HG03457 (cell line): ENCODE results near the gene TRIM66.

Experiments
- ATAC-seq: cut with Tn5 transposase; IDR thresholded peaks from one replicate; pipeline ENCODE4 v1.9.1; 2021; ENCODE audit warnings: moderate number of reproducible peaks; ENCODE audit not compliant: unreplicated experiment

TRIM66 gene

DNA sequence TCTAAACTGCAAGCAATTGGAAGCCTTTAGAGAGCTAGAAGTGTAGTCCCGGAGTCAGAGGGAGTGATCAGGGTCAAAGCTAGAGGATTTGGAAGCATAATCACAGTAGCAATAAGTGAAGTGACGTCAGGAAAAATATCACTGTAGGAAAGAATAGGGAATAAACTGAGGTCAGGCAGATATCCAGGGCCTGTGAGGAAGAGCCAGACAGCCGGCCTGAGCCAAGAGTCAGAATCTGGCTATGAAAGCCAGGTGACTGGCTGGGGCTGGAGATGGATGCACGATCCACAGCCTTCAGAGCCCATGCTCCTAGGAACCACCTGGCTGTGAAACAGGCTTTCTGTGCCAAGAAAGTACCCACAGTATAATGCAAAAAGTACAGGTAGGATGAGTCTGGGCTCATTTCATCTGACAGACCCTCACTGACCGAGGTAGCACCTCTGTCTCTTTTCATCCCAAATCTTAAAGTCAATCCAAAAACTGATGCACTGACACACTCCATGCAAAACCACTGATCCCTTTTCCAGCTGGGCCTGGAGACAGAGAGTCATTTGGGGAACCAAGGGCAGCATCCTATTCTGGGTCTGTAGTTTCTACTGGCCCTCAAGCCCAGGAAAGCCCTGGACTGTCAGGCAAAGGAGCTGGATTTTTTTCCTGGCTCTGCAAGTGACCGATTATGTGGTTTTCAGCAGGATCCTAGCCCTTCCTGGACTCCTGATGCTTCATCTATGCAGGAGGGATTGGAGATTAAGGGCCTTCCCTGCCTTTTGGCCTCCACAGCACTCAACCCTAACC lies 21.3 kb downstream of the TRIM66 start:
- no peak for ATAC-seq

DNA sequence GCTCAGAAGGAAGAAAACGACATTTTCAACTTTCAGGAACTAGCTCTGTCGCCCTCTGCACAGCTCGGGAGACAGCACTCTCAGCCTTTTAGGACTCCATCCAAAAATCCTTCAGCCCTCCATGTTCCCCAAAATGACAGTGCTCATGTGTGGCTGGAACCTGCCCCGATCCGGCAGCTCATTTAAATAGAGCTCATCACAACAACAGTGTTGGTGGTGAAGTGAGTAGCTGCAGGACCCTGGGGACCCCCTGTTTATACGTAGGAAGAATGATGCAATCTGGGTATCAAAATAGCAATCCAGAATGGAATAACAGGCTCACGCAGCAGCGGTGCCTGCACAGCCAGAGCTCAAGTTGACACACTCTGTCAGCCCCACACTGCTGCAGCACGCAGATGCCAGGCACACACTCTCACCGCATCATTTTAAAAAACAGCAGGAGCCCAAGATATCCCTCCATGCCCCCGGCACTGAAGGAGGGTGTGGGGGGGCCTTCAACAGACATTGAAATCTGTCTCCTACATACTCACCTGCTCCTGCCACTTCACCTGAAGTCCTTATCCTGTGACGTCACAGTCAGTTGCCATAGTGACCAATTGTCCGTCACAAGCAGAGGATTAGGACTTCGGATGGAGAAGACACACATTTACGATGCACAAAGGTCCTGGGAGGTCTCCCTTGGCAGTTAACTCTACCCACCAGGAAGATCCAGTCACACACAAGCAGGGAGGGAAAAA lies 24.0 kb downstream of the TRIM66 start:
- ATAC-seq: no peak

DNA sequence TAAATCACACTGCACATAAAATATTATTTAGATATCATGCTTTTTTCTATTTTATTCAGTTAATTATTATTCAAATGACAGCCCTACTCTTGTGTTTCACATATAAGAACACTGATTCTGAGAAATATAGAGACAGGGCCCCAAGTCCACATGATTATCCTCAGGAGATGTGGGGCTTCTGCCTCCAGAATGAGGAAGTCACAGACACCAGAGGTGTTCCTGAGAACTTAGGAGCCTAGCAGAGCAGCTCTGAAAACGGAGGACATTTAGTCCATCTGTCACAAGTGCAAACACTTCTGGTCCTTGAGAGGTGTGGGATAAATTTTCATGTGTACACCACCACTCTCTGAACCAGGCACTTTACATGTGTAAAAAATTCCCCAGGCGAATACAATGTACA lies 26.2 kb downstream of the TRIM66 start:
- no peak for ATAC-seq

DNA sequence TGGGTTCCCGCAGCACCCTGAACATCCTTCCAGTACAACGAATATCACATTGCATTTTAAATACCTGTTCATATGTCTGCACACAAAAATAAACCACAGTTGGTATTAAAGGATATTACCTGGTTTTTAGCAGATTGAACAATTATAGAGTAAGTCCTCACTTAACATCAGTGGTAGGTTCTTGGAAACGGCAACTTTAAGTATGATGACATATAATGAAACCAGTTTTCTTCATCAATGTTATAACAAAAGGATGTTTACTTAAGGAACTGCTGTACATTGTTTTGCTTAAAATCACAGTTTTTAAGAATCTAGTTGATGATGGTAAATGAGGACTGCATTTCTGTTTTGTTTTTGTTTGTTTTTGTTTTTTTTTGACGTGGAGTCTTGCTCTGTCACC lies 28.0 kb downstream of the TRIM66 start:
- ATAC-seq: no peak

DNA sequence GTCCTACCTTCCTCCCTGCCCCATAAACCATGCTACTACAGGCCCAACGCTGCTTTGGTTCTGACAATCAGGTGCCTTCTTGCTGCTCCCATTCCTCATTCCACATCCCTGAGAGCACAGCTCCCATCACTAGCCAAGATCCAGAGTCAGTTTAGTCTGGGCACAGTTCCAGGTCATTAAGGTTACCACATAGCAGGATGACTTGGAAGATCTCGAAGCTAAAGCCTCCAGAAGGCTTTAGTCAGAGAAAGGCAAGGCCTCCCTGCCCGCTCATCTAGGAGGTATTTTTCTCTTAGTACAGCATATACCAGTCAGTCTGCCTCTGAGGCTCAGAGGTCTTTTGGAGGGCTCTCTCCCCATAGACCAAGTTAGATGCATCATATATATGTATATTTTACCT lies 30.3 kb downstream of the TRIM66 start:
- ATAC-seq: no peak

DNA sequence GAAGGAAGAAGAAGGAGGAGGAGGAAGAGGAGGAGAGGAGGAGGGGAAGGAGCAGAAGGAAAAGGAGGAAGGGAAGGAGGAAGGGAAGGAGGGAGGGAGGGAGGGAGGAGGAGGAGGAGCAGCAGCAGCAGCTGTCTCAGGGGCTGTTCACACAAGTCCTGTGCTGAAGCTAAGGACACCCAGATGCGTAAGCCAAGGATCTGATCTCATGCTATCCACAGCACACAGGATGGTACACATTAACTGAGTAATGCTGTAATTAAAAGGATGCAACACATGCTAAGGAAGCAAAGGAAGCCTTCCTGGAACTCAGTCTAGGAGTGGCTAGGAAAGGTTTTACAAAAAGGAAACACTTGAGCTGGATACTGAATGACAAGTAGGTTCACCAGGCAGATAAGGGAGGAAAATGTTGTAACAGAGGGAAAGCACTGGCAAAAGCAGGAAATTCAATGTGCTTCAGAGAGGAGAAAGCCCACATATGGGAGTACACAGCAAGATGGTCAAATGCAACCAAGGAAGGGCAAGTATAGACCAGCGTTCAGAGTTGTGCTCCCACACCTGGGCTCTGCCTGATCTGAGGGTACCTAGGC lies 32.0 kb downstream of the TRIM66 start:
- ATAC-seq: no peak

DNA sequence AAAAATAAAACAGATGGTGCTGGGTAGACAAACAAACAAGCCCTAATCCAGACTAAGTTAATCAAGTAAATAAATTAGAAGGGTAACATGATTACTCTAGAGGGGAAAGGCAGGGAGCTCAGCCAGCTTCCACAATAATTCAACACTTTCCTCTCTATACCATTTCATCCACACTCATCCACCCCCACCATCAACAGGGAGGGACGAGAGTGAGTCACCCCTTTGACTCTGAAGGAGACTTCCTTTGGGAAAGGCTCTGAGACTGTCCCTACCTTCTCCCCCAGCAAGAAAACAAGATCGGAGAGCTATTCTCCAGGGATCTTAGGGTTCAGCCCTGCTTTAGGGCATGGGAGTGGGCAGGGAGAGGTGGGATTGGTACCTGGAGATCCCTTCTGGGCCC lies 33.1 kb downstream of the TRIM66 start:
- no peak for ATAC-seq

DNA sequence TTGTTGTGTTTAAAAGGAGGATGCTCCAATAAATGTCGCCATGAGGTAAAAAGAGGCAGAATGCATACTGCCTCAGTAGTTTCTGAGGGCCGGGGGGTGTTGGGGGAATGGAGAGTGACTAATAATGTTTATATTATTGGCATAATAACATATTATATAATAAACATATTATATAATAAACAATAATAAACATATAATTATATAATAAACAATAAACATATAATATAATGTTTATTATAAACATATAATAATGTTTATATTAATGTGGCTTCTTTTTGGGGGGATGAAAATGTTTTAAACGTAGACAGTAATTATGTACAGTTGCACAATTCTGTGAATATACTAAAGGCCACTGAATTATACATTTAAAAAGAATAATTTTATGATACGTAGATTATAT lies 35.6 kb downstream of the TRIM66 start:
- no peak for ATAC-seq

DNA sequence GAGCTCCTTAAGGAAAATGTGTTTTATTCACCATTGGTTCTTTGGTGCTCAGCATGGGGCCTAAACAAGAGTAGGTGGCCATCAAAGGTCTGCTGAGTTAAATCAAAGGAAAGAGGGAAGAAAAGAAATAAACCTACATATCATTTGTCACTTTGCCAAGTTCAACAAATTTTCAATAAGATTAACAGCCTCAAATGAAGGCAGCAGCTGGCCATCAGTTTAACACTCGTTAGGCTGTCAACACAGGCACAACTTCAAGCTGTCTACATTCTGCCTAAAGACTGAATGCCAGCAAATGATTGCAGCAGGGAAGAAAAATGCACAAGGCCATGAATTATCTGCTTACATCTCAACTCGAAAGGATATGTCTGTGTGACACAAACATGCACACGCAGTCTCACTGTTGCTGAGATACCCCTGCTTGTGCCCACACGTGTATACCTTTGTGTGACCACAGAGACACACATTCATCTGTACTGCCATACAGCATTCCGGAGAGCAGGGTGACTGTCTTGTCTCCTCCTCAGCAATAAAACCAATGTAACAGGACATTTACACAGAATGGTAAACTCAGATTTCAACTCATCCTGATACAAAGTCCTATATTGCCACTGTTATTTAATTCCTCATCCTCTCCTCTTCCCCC lies 40.1 kb downstream of the TRIM66 start:
- no peak for ATAC-seq

DNA sequence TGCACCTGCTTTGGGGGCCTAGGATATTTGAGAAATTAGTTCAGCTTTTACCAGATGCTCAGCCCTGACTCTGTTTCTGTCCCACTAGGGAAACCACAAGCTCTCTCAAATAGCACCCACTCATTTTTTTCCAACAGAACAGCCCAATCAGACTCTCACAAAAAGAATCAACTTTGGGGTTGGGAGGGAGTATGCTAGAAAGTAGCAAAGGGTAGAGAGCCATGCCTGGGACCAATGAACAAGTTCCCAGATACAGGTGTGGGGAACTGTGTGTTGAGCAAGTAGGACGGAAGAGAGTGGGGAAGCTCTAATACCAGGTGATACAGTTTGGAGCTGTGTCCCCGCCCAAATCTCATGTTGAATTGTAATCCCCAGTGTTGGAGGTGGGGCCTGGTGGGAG lies 41.1 kb downstream of the TRIM66 start:
- ATAC-seq: no peak

DNA sequence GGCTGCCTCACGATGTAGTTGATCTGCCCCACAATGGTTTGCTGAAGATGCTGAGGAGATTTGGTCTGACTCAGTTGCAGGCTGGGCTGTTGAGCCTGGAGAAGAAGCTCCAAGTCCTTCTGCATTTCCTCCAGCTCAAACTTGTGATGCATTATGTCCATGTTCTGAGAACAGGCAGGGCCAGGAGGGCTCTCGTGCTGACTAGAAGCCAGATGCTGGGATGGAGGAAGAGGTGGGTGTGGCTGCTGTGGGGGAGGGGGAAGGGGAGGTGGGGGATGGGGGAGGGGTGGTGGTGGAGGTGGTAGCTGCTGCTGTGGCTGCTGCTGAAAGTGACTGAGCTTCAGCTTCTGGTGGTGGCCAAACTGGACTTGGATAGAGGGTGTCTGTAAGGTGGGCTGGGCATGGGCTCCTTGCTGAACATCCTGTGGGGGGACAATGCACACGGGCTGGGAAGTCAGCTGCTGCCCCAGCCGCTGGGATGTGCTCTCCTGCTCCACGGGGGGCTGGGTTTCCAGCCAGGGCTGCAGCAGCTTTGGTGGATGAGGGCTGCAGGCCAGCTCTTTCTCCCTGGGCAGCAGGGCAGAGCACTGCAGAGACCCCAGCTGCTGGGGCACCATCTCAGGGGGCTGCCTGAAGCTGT lies 42.1 kb downstream of the TRIM66 start:
- no peak for ATAC-seq

DNA sequence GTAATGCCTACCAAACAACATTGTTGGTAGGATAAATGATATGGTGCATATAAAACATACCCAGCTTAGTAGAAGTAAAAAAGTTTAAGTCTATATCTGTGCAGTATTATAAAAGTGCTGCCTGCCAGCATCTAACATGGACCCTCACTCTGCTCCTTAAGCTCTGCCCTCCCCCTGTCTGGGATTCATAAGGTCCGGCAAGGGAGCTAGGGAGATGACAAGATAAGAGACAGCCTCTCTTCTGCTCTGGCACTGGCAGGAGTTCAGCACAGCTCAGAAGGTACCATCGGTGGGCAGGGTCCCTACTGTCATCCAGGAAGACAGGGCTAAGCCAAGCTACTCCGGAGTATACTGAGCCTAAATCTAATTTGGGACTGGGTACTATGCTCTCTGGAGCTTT lies 42.8 kb downstream of the TRIM66 start:
- no peak for ATAC-seq

DNA sequence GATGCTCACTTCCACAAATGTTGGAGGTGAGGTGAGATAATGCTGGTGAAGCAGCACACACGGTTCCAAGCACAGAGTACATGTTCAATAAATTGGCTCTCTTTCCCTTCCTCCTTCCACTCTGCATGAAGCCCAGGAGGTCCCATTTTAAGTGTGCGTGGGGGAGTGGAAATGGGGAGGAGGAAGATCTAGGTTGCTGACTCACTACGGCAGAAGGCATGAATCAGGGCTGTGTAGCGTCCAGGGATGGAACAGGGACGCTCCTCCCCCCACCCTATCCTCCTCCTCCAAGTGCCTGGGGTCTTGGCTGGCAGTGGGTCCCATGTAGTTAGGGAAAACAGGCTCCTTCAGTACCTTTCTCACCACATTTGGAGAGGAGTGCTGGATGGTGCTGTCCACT lies 44.2 kb downstream of the TRIM66 start:
- ATAC-seq: no peak

DNA sequence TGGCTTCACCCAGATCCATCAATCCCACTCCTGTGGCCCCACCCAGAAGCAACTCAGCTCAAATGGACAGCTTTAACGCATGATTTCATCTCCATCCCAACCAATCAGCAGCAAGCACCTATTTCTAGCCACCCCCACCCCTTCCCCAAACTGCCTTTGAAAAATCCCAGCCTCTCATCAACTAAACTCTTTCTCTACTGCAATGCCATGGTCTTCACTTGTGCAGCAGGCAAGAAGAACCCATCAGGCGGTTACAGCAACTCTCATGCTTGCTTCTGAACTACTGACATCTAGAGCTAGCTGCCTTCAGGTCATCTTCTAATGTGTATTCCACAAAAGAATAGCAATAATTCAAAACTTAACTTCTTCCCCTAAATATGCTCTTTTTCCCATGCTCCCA lies 46.3 kb downstream of the TRIM66 start:
- ATAC-seq: no peak

DNA sequence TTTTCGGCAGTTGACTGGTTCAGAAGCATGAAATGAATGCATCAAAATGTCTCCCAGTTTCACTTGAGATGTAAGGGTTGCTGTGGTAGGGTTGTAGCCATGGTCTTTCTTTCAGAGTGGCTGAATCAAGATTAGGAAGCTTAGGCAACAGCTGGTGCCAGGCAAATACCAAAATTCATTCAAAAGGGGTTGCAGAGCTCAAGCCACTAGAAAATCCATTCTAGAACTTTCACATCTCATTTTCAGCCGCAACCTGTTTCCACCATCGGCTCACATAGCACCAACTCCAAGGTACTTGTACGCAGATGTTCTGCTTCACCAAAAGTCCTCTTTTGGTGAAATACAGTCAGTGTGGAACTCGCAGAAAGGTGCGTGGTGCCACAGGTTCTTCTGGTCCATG lies 48.0 kb downstream of the TRIM66 start:
- ATAC-seq: no peak

DNA sequence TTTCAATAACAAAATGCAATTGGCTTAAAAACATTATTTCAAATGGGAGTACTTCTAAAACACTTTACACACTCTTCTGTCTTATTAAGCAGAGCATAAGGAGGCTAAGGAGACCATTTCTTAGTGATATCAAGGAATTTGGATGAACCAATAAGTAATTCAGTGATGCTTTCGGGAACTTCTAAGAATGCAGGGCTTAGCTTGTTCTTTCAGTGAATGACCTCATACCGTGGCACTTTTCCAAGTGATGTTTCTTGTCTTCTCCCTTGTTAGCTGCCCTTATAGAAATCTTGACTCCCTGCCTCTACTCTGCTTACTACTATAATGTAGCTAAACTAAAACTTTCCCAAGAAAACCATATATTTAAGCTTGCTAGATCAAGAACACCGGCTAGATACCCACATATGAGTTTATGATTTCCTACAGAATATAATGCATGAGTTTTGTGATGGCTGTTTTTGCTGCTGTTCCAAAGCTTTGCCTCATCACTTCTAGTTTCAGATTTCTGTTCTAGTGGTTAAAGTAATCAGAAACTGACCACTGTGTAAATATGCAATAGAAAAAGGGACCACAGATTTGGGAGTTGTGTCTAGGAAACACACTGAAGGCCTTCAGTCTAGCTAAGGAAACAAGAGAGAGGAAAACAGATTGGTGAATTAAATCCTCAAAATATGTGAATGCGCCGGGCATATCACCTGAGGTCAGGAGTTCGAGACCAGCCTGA lies 50.9 kb downstream of the TRIM66 start:
- no peak for ATAC-seq

DNA sequence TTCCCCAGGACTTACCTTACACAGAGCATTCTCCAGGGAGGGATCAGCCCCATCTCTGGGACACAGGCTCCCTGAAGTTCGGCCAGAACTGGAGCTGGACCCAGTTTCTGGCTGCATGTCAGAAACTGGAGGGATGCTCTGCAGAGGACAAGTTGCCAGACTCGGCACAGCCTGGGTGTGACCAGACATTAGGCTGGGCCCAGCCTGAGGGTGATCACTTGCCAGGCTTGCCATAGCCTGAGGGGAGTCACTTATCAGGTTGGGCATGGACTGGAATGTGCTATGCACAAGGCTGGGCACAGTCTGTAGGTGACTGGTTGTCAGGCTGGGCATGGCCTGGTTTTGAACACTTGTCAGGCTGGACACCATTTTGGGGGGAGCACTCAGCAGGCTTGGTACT lies 57.8 kb downstream of the TRIM66 start:
- no peak for ATAC-seq

DNA sequence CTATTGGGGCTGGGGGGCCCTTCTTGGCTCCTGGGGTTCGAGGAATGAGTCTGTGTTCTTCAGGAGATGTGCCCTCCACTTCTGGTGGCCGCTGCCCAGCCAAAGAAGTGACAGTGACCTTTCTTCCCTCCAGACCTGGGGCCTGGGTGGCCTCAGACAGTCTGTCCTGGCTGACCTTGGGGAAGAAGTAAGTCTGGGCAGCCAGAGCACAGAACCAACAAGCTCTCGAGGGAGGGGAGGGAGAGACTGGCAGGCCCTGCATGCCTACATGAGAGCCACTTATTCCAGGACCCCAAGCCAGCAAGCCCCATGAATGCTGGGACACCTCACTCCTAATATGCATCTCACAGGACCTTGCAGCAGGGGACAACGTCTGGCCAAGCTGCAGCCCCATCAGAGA lies 61.3 kb downstream of the TRIM66 start:
- ATAC-seq: no peak

DNA sequence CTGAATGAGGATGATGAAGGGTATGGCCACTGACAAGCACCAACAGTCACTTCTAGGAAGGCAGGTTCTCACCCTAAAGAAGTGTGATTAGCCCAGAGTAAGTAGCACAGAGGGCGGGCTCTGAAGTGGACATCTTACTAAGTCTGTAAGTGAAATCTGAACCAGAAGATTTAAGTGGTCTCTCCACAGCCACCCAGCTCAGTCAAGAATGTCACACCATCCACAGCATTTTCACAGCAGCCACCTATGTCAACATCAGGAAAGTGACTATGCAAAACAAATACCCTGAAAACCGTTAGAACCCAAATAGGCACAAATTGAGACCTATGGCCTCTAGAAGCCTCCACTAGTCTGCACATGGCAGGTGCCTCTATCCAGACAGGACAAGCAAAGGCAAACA lies 65.4 kb downstream of the TRIM66 start:
- ATAC-seq: no peak

DNA sequence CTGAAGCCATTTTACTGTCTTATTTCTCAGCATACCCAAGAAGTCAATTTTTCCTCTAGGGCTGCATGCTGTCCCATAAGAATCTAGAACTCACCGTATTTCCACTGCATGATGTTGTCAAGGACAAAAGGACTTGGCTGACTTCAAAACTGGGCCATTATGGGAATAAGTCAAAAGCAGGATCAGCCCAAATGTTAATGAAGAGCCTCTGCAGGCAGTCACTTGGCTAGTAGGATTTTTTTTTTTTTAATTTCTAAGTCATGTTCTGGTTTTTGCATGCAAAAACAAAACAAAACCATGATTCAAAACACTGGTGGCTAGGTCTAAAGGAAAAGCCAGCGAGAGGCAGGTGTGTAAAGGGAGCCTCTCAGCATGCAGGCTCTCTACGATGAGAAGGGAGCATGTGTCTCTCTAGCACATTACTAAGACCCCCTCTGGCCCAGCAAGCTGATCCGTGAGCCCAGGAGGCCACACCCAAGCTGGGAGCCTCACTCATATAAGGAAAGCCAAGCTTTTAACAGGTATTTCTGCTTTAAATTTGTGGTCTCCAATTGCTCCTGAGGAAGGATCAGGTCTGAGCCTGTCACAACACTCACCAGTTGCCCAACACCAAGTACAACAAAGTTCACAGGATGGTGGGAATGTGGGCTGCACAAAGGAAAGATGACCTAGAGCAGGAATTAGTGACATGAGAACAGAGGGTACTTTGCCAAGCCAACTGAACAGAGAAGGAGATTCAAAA lies 67.0 kb downstream of the TRIM66 start:
- ATAC-seq: no peak
